NCI-H1694 (cell line): ENCODE measurements around the gene HBA2.
"Not testable (repeated sequence)": the region's sequence is repeated elsewhere in the genome, so short reads cannot be mapped to it uniquely, and the experiment has no call there.

Experiments
- DNase-seq: peaks from one replicate; lab custom pipeline; 2025; lab: John Stamatoyannopoulos, UW

HBA2 gene

DNA sequence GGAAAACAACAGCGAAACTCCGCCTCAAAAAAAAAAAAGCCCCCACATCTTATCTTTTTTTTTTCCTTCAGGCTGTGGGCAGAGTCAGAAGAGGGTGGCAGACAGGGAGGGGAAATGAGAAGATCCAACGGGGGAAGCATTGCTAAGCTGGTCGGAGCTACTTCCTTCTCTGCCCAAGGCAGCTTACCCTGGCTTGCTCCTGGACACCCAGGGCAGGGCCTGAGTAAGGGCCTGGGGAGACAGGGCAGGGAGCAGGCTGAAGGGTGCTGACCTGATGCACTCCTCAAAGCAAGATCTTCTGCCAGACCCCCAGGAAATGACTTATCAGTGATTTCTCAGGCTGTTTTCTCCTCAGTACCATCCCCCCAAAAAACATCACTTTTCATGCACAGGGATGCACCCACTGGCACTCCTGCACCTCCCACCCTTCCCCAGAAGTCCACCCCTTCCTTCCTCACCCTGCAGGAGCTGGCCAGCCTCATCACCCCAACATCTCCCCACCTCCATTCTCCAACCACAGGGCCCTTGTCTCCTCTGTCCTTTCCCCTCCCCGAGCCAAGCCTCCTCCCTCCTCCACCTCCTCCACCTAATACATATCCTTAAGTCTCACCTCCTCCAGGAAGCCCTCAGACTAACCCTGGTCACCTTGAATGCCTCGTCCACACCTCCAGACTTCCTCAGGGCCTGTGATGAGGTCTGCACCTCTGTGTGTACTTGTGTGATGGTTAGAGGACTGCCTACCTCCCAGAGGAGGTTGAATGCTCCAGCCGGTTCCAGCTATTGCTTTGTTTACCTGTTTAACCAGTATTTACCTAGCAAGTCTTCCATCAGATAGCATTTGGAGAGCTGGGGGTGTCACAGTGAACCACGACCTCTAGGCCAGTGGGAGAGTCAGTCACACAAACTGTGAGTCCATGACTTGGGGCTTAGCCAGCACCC is 2.6 kb downstream of the HBA2 start:
- DNase-seq, result no peak

DNA sequence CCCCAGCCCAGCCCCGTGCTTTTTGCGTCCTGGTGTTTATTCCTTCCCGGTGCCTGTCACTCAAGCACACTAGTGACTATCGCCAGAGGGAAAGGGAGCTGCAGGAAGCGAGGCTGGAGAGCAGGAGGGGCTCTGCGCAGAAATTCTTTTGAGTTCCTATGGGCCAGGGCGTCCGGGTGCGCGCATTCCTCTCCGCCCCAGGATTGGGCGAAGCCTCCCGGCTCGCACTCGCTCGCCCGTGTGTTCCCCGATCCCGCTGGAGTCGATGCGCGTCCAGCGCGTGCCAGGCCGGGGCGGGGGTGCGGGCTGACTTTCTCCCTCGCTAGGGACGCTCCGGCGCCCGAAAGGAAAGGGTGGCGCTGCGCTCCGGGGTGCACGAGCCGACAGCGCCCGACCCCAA is 3.3 kb downstream of the HBA2 start:
- DNase-seq, result not testable (repeated sequence)

DNA sequence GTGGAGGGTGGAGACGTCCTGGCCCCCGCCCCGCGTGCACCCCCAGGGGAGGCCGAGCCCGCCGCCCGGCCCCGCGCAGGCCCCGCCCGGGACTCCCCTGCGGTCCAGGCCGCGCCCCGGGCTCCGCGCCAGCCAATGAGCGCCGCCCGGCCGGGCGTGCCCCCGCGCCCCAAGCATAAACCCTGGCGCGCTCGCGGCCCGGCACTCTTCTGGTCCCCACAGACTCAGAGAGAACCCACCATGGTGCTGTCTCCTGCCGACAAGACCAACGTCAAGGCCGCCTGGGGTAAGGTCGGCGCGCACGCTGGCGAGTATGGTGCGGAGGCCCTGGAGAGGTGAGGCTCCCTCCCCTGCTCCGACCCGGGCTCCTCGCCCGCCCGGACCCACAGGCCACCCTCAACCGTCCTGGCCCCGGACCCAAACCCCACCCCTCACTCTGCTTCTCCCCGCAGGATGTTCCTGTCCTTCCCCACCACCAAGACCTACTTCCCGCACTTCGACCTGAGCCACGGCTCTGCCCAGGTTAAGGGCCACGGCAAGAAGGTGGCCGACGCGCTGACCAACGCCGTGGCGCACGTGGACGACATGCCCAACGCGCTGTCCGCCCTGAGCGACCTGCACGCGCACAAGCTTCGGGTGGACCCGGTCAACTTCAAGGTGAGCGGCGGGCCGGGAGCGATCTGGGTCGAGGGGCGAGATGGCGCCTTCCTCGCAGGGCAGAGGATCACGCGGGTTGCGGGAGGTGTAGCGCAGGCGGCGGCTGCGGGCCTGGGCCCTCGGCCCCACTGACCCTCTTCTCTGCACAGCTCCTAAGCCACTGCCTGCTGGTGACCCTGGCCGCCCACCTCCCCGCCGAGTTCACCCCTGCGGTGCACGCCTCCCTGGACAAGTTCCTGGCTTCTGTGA is 4.1 kb downstream of the HBA2 start, which contains the start of gene HBA1:
Gene HBA1 (plus strand): TSS at position 204 of the 906 bp plus-strand sequence. CDS start 37 bp downstream, at position 241.
- not testable (repeated sequence) for DNase-seq

DNA sequence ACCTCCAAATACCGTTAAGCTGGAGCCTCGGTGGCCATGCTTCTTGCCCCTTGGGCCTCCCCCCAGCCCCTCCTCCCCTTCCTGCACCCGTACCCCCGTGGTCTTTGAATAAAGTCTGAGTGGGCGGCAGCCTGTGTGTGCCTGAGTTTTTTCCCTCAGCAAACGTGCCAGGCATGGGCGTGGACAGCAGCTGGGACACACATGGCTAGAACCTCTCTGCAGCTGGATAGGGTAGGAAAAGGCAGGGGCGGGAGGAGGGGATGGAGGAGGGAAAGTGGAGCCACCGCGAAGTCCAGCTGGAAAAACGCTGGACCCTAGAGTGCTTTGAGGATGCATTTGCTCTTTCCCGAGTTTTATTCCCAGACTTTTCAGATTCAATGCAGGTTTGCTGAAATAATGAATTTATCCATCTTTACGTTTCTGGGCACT is 4.7 kb downstream of the HBA2 start:
- no peak for DNase-seq

DNA sequence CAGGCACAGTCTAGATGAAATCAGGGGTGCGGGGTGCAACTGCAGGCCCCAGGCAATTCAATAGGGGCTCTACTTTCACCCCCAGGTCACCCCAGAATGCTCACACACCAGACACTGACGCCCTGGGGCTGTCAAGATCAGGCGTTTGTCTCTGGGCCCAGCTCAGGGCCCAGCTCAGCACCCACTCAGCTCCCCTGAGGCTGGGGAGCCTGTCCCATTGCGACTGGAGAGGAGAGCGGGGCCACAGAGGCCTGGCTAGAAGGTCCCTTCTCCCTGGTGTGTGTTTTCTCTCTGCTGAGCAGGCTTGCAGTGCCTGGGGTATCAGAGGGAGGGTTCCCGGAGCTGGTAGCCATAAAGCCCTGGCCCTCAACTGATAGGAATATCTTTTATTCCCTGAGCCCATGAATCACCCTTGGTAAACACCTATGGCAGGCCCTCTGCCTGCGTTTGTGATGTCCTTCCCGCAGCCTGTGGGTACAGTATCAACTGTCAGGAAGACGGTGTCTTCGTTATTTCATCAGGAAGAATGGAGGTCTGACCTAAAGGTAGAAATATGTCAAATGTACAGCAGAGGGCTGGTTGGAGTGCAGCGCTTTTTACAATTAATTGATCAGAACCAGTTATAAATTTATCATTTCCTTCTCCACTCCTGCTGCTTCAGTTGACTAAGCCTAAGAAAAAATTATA is 5.4 kb downstream of the HBA2 start:
- DNase-seq, result no peak

DNA sequence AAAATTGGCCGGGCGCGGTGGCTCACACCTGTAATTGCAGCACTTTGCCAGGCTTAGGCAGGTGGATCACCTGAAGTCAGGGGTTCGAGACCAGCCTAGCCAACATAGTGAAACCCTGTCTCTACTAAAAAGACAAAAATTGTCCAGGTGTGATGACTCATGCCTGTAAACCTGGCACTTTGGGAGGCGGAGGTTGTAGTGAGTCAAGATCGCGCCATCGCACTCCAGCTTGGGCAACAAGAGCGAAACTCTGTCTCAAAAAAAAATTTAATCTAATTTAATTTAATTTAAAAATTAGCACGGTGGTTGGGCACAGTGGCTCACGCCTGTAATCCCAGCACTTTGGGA is 6.0 kb downstream of the HBA2 start:
- DNase-seq, result no peak

DNA sequence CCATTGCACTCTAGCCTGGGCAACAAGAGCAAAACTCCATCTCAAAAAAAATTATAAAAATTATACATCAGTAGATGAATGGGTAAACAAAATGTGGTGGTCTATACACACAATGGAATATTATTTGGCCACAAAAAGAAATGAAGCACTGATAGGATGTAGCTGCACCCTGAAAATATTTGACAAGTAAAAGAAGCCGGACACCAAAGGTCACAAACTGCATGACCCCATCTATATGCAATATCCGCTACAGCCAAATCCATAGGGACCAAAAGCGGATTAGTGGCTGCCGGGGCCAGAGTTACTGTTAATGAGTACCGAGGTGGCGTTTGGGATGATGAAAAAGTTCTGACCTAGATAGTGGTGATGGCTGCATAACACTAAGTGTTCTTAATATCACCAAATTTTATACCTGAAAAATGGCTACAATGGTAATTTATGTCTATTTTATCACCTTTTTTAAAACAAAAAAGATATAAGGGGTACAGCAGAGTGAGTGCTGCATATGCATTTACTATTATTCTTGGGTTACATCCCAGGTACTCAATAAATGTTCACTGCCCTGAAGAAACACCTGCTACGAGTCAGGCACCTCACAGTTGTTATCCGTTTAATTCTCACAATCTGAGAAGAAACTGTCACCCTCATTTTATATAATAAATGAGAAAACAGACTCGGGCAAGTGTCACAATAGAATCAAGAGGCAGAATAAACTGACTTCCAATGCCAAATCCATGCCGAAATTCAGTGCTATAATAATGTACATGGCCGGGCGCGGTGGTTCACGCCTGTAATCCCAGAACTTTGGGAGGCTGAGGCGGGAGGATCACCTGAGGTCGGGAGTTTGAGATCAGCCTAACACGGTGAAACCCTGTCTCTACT is 6.8 kb downstream of the HBA2 start:
- DNase-seq, result no peak

DNA sequence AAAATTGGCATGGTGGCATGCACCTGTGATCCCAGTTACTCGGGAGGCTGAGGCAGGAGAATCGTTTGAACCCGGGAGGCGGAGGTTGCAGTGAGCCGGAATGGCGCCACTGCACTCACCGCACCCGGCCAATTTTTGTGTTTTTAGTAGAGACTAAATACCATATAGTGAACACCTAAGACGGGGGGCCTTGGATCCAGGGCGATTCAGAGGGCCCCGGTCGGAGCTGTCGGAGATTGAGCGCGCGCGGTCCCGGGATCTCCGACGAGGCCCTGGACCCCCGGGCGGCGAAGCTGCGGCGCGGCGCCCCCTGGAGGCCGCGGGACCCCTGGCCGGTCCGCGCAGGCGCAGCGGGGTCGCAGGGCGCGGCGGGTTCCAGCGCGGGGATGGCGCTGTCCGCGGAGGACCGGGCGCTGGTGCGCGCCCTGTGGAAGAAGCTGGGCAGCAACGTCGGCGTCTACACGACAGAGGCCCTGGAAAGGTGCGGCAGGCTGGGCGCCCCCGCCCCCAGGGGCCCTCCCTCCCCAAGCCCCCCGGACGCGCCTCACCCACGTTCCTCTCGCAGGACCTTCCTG is 7.5 kb downstream of the HBA2 start, which contains the start of gene HBQ1:
Gene HBQ1 (plus strand): TSS at position 359 of the 575 bp plus-strand sequence. CDS start 28 bp downstream, at position 387.
- DNase-seq, result no peak

DNA sequence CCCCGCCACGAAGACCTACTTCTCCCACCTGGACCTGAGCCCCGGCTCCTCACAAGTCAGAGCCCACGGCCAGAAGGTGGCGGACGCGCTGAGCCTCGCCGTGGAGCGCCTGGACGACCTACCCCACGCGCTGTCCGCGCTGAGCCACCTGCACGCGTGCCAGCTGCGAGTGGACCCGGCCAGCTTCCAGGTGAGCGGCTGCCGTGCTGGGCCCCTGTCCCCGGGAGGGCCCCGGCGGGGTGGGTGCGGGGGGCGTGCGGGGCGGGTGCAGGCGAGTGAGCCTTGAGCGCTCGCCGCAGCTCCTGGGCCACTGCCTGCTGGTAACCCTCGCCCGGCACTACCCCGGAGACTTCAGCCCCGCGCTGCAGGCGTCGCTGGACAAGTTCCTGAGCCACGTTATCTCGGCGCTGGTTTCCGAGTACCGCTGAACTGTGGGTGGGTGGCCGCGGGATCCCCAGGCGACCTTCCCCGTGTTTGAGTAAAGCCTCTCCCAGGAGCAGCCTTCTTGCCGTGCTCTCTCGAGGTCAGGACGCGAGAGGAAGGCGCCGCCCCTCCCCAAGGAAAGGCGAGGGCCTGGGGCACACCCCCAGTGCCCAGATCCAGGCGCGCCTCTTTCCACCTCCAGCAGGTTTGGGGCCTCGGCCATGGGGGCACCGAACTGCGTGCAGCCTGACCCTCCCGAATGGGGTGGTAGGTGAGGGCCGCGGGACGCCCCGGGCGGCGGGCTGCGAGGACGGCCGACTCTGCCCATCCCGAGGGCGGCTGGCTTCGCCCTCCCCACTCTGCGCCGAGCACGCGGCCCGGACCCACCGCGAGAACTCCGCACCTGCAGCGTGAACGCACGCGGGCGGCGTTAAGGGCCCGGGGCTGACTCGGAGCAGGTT is 8.2 kb downstream of the HBA2 start:
- DNase-seq, result peak; percentile 24

DNA sequence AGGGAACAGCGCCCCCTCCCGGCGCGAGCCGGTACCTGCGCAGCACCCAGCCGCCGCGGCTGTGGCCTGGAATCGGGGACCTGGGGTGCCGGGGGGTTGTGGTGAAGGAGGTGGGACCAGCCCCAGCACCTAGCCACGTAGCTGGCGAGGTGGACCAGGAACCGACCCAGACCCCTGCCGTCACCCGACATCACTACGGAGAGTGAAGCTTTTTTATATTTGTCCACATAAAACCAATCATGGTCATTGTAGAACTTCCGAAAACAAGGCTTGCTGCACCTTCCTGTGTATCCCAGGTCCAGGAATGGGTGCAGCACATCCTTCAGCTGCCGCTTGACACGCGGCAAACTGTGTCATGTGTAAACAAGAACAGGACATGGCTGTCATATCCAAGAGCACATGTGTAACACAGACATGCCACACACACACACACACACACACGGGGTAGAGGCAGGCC is 8.9 kb downstream of the HBA2 start:
- no peak for DNase-seq

DNA sequence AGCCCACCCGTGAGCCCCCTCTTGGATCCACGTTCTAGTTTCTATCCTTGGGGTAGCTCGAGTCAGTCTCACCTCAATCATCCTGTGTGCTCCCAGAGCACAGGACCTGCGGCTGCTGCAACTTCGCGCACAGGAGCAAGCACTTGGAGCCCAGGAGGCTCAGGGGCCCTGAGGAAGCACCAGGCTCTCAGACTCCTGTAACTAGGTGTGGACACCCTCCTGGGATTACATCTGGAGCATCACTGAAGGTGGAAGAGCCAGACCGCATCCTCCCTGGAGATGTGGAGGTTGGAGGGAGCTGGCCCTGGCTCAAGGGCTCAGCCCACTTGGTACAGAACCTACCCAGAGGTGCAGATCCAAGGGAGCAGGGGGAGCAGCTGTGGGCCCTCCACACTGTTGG is 10.3 kb downstream of the HBA2 start:
- no peak for DNase-seq

DNA sequence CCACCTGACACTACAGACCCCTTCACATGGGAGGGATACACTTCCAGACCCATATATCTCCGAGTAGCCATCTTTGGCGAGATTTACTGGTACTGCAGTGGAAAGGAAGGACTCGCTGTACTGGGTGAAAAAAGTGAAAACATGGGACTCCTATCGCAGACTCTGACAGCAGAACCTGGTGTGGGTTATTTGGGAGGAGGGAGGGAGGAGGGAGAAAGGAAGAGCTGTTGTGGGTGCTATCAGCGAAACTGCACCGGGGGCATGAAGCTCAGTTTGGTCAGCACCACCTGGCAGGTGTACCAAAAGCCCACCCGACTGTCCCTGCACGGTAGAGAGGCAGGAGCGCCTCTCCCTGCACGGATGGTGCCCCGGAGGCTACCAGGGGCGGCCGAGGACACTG is 12.5 kb downstream of the HBA2 start:
- no peak for DNase-seq

DNA sequence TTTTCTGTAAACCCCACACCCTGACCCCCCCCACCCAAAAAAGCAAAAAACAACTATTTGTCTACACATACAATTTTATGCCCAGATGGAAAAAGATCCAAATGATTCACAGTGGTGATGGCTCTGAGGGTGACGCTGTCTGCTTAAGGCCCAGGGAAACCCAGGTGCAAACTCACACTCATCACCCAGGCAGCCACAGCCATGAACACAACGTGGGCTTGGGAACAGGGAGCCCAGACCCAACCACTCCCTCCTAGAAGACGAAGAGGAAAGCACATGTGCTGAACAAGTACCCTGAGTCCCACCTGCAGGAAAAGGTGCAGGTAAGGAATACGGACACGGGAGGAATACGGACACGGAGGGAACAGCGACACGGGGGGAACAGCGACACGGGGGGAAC is 13.0 kb downstream of the HBA2 start:
- DNase-seq, result no peak

DNA sequence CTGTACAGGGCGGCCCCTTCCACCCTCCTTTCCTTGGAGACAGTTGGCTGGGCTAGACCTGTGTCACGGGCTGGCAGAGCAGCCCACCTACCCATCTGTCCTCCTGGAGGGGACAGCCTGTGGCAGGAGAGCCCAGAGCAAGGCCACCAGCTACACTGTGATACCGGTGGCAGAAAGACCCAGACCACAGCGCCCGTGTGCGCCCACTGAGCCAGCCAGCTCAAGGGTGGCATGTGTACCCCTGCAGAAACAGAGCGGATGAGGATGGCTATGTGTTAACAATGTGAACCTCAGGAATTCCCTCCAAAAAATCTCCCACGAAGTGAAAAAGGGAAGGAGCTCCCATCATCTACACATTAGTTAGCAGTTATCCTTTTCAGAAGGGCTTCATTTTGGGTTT is 14.7 kb downstream of the HBA2 start:
- DNase-seq, result no peak

DNA sequence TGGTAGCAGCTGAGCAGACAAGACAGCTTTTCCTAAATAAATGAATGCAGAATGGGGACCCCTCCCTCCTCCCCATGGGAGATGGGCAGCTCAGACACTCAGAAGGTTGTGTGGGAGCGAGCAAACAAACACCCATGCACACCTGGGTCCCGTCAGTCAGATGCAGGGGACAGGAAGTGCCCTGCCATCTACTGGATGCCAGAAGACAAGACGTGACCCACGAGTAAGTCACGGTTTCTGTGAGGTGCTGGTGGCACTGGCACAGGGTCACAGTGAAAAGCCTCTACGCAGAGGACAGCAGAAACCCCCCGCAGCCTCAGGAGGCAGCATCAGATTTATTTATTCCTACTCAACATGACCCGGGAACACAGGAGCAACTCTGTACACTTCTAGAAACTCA is 16.0 kb downstream of the HBA2 start:
- no peak for DNase-seq

DNA sequence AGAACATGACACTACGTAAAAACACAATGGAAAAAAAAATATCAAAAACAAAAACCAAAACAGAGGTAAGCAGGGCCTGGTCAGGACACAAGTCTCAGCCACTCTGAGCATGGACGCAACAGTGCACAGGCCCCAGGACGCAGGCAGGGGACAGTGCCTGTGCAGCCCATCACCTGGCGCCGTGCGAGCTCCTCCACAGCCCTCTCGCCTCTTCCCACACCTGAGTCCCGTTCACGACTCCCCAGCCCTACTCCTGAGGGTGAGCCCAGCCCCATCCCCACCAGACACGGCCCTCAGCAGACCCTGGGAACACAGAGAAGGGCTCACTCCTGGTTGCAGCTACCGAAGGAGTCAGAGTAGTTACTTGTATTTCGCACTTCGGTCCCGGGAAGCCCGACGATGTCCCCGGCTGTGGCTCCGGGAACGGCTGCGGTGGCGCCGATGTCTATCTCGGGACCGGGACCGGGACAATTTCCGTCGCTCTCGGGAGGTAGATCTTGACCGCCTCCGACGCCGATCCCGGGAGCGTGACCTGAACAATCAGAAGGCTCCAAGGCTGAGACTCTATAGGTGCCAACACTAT is 17.0 kb downstream of the HBA2 start:
- DNase-seq, result no peak

DNA sequence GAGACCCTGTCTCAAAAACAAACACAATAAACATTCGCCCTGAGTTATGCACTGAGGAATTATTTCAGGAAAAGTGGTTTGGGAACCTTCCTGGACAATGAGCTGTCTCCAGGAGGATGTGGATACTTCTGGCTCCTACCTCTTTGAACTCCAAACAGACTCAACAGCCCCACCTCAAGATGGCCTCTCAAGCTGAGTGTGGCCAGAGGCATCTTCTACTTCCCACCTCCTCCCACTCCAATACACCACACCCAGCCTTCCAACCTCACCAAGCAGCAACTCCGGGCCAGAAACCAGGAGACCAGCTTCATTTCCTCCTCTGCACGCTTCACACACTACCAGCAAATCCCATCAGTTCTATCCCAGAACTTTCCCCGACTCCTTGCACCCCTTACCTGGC is 19.2 kb downstream of the HBA2 start:
- no peak for DNase-seq

DNA sequence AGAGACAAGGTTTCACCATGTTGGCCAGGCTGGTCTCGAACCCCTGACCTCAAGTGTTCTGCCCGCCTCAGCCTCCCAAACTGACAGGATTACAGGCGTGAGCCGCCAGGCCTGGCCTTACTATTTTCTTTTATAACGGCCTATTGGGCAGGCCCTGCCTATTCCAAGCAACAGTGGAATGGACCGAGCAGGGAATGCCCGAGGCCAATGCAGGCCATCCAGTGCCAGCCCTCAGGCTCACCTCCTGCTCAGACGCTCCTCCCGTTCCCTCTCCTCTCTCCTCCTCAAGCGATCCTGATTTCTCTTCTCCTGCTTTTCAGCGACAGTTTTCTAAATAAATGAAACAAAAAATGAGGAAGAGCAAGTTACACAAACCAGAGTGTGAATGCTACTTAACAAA is 20.0 kb downstream of the HBA2 start:
- DNase-seq, result no peak

DNA sequence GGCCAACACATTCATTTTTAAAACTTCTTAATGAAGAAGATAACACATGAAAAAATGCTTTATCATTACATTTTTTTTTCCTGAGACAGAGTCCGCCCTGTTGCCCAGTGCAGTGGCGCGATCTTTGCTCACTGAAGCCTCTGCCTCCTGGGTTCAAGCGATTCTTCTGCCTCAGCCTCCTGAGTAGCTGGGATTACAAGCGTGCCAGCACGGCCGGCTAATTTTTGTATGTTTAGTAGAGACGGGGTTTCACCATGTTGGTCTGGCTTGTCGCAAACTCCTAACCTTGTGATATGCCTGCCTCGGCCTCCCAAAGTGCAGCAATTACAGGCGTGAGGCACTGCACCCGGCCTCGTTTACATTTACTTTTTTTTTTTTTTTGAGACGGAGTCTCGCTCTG is 20.8 kb downstream of the HBA2 start:
- DNase-seq, result no peak
